Chondrocyte (in vitro differentiated cells): Measurements from ENCODE around the gene ESYT2. TPM values are rescaled to one million over a fixed set of nuclear protein-coding genes. Genes with fewer than 3 reads are reported as not detected.

ENCODE experiments used
- DNase-seq: peaks from one replicate; pipeline ENCODE4 v3.0.0; 2021; ENCODE audit warnings: mixed read lengths, low spot score
- H3K27ac Mint-ChIP-seq: one replicate; pipeline ENCODE4 v1.8.0; 2021; ENCODE audit warnings: mild to moderate bottlenecking, moderate library complexity, mixed read lengths; ENCODE audit not compliant: unreplicated experiment
- H3K27me3 Mint-ChIP-seq: 2 replicates; pipeline ENCODE4 v1.8.0; 2021; ENCODE audit warnings: low read depth, mixed read lengths
- H3K36me3 Mint-ChIP-seq: 2 replicates; pipeline ENCODE4 v1.8.0; 2021; ENCODE audit warnings: low read depth, mixed read lengths
- H3K4me1 Mint-ChIP-seq: 2 replicates; pipeline ENCODE4 v1.8.0; 2021; ENCODE audit warnings: low read depth, mild to moderate bottlenecking, mixed read lengths
- H3K4me3 Mint-ChIP-seq: one replicate; pipeline ENCODE4 v1.8.0; 2021; ENCODE audit warnings: mild to moderate bottlenecking, moderate library complexity, mixed read lengths; ENCODE audit not compliant: unreplicated experiment
- H3K9me3 Mint-ChIP-seq: 2 replicates; pipeline ENCODE4 v1.8.0; 2021; ENCODE audit warnings: low read depth, mixed read lengths
- CTCF ChIP-seq: fragments of 200-600 bp; sonication (generic); IDR thresholded peaks from 2 replicates; pipeline ENCODE4 v1.5.0; 2021; ENCODE audit warnings: antibody characterized with exemption, mild to moderate bottlenecking, moderate library complexity
- total RNA-seq: library from RNA; stranded (reverse); gene quantifications from 3 replicates; pipeline ENCODE4 v1.2.1, GENCODE V29; 2021

ESYT2 gene
- total RNA-seq, 1 donor from 2014 or later = 108 TPM

- Mint-ChIP-seq H3K4me1 (peaks cover 11% of the 10 kb centered on the region), H3K27me3 (no peaks in the 10 kb centered on the region), H3K9me3 (peaks cover 2% of the 10 kb centered on the region), H3K4me3 (no peak overlapping the region), H3K36me3 (no peaks in the 10 kb centered on the region), H3K27ac (no peak overlapping the region)
- no peak for TF ChIP-seq CTCF
- DNase-seq = no peak
Measured at GRCh38 chr7:158849768-158850544, 20.6 kb upstream of the ESYT2 start.

- Mint-ChIP-seq H3K4me3 (no peak overlapping the region), H3K27ac (no peak overlapping the region), H3K9me3 (peaks cover 2% of the 10 kb centered on the region), H3K4me1 (peaks cover 11% of the 10 kb centered on the region), H3K36me3 (no peaks in the 10 kb centered on the region), H3K27me3 (no peaks in the 10 kb centered on the region)
- DNase-seq = no peak
- TF ChIP-seq CTCF = no peak
Measured at GRCh38 chr7:158849442-158849767, 20.1 kb upstream of the ESYT2 start.

- DNase-seq = no peak
- no peaks in the 10 kb centered on the region for H3K36me3 Mint-ChIP-seq
- H3K9me3 Mint-ChIP-seq = peaks cover 2% of the 10 kb centered on the region
- H3K4me3 Mint-ChIP-seq = peak overlapping the region; percentile 13
- TF ChIP-seq CTCF = no peak
- H3K4me1 Mint-ChIP-seq = peaks cover 11% of the 10 kb centered on the region
- no peaks in the 10 kb centered on the region for H3K27me3 Mint-ChIP-seq
- peak overlapping the region; percentile 82 for H3K27ac Mint-ChIP-seq
Measured at GRCh38 chr7:158847451-158847866, 18.1 kb upstream of the ESYT2 start.

- Mint-ChIP-seq H3K4me3 (no peak overlapping the region), H3K27me3 (no peaks in the 10 kb centered on the region), H3K9me3 (peaks cover 2% of the 10 kb centered on the region), H3K36me3 (no peaks in the 10 kb centered on the region), H3K4me1 (peaks cover 11% of the 10 kb centered on the region), H3K27ac (no peak overlapping the region)
- no peak for TF ChIP-seq CTCF
- DNase-seq = no peak
Measured at GRCh38 chr7:158846304-158846703, 17.0 kb upstream of the ESYT2 start.

GRCh38 chr7:158843771-158844170, 14.5 kb upstream of the ESYT2 start:
- no peak overlapping the region for H3K27ac Mint-ChIP-seq
- H3K27me3 Mint-ChIP-seq = no peaks in the 10 kb centered on the region
- peaks cover 11% of the 10 kb centered on the region for H3K4me1 Mint-ChIP-seq
- no peak for DNase-seq
- peaks cover 2% of the 10 kb centered on the region for H3K9me3 Mint-ChIP-seq
- no peak overlapping the region for H3K4me3 Mint-ChIP-seq
- no peaks in the 10 kb centered on the region for H3K36me3 Mint-ChIP-seq
- no peak for TF ChIP-seq CTCF
